GM18868 (cell line): ENCODE results near the gene CHIC2.
"Not testable (repeated sequence)": the region's sequence is repeated elsewhere in the genome, so short reads cannot be mapped to it uniquely, and the experiment has no call there.

Source experiments
- ATAC-seq: cut with Tn5 transposase; IDR thresholded peaks from one replicate; pipeline ENCODE4 v1.9.1; 2021; ENCODE audit warnings: mild to moderate bottlenecking, moderate library complexity; ENCODE audit not compliant: unreplicated experiment

Gene CHIC2

DNA sequence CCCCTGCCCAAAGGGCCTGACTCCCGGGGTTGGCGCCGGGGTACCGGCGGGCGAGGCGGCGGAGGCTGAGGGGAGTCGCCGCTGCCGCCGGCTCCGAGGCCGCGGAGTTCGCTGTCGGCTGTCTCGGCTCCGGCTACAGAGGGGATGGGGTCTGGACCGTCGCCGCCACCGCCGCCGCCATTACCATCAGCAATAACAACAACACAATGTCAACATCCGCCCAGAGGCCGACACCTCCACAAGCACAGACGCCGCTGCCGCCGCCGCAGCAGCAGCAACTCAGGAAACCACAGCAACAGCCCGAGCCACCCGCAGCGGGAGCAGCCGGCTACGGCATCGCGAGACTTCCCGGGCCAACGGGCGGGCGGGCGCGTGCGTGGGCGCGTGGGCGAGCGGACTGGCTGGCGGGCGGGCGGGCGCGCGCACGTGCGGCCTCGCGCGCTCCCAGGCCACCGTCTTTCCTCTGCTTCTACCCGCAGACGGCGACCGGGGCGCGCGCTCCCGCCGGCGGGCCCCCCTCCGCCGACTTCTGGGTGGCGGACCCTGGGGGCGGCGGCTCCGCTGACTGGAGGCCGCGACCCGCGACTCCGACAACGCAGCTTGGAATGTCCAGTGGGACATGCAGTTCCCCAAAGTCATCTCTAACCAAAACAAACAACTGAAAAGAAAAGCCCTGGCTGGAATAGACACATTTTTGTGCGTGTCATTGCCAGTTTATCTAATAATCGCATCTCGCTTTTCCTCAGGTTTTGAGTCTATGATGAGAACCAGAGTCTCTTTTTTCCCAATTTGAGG is at the start of gene CHIC2:
Gene CHIC2, minus strand, starts transcription at position 289 of the 795 bp plus-strand sequence. CDS start 305 bp downstream, outside the sequence.
- peak; percentile 96 for ATAC-seq

DNA sequence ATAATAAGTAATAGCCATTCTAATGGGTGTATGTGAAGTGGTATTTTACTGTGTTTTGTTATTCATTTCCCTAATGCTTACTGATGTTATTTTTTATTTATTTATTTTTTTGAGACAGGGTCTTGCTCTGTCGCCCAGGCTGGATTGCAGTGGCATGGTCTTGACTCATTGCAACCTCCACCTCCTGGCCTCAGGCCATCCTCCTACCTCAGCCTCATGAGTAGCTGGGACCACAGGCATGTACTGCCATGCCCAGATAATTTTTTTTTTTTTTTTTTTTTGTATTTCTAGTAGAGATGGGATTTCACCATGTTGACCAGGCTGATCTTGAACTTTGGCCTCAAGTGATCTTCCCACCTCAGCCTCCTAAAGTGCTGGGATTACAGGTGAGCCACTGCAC is 48.8 kb upstream of the CHIC2 start:
- ATAC-seq = not testable (repeated sequence)

DNA sequence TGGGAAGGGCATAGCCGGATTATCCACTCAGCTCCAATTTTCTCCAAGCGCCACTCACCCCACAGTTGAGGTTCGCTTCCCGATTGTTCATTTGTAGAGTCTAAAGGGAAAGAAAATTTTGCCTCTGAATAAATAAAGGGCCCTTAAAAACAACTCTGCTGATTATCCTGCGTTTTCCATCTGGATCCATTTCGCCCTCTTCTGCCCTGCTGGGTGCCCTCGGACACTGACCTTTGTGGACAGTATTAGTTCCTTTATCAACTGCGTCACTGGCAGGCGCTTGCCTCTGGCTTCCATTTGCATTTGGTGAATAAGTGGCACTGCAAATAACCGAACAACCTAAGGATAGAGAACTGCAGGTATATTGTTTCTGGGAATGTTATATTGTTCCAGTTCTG is 45.6 kb upstream of the CHIC2 start:
- no peak for ATAC-seq

DNA sequence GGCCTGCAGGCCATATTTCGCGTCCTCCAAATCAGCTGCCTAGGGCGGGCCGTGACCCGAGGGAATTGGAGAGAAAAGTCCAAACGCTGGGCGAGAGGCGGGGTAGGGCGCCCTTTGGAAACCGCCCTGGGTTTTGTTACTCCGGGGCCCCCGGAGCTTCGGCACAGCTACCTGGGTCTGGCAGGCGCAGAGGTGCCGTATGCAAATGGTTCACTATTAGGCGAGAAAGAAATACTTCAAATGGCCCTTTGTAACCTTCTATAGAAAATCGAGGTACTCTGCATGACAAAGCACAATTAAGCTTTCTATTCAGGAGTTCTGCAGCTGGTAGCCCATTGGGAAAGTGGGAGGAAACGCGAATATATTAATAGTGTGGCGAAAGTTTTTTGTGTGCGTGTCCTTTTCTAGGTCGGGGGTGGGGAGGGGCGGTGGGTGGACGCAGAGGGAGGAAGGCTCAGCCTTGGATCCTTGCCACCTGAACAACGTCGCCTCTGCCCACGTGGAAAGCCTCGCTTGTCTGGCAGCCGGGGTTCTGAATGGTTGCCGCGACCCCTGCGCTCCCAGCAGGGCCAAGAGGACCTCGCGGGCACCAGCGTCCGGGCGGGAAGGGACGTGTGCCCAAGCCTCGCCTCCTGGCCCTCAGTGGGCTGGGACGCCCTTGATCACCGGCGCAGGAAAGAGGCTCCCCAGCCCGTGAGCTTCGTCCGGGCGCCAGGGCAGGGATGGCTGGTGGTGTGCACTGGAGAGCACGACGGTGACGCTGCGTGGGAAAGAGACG is 45.0 kb upstream of the CHIC2 start:
- no peak for ATAC-seq

DNA sequence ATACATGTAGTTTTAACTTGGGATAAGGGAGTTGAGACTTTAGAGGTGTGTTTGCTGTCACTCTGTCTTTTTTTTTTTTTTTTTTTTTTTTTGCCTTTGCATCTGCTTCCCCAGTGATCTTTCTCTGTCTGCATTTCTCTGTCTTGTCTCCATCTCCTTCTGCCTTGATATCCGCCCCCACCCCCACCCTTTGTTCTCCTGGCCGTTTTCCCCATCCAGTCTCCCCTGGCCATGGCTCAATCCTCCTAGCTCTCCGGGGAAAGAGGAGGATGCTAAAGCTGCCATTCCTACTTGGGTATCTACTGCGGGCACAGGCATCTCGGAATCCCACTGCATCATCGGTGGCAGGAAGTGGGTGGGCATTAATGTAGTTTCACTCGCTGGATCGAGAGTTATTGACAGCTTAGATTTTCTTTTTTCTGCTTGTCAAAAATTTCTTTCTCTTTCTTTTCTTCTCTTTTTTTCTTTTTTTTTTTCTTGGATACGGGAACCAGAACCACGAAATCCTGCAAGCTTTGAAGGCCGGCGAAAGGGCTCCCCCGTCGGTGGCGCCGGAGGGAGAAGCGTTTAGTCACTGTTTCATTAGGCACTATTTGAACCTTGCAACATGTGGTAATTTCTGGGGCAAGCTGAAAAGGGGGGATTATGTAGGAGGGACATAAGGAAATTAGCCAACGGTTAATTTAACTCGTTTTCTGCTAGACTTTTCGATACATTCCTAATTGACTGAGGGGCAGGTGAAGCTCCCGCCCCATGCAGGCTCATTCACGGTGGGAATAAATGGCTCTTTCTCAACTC is 43.7 kb upstream of the CHIC2 start:
- ATAC-seq = no peak

DNA sequence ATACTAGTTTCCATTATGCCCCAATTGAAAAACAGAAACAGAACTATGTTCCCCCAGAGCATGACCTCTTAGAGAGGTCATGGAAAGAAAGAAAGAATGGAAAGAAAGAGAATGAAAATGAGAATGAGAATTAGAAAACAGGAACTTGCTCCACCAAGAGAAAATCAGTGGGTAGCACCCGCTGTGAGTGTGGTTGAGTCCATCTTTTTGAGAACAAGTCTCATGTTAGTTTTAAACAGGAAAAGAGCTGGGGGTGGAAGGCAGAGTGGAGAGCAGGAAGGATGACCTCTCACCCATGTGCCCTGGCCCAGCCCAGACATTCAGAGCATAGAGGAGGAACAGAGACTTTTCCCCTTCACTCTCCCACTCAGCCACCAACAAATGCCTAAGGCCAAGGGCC is 40.5 kb upstream of the CHIC2 start:
- no peak for ATAC-seq

DNA sequence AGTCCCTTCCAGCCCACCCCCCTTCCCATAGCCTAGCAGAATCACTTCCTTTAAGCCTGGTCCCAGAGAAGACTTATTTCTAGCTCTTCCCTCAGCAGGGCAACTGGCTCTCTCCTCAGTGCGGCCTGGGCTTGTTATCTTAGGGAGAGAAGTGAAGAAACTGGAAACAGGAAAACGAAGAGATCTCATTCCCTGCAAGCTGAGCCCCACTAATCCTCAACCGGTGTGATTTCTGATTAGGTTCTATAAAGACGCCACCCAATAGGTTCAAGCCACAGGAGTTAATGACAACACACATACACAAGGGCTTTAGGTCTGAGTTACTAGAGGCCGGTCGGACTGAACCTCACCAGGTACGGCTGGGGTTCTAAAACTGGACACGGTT is 38.8 kb upstream of the CHIC2 start:
- ATAC-seq = no peak

DNA sequence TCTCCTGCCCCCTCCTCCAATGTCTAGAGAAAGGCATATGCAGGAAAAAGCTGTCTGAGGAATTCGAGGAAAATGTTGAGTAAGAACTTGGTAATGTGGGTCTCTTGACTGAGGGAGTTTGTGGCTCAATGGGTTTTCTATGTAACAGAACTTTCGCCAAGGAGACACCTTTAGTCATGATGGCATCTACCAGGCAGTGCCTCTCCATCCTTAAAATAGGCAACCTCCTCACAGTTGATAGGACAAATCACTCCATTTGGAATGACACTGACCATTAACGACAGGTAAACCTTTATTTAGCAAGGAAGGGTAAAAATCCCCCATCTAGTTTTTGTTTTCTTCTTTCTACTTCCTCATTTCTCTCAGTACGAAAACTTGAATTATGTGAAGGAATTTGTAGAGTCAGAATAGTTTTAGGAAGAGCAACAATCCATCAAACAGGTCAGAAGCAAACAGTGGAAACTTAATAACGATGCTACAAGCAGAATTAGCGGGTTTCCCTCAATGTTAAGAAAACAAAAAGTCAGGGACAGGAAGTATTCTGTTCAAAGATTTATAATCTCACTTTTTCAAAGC is 38.2 kb upstream of the CHIC2 start:
- ATAC-seq = no peak

DNA sequence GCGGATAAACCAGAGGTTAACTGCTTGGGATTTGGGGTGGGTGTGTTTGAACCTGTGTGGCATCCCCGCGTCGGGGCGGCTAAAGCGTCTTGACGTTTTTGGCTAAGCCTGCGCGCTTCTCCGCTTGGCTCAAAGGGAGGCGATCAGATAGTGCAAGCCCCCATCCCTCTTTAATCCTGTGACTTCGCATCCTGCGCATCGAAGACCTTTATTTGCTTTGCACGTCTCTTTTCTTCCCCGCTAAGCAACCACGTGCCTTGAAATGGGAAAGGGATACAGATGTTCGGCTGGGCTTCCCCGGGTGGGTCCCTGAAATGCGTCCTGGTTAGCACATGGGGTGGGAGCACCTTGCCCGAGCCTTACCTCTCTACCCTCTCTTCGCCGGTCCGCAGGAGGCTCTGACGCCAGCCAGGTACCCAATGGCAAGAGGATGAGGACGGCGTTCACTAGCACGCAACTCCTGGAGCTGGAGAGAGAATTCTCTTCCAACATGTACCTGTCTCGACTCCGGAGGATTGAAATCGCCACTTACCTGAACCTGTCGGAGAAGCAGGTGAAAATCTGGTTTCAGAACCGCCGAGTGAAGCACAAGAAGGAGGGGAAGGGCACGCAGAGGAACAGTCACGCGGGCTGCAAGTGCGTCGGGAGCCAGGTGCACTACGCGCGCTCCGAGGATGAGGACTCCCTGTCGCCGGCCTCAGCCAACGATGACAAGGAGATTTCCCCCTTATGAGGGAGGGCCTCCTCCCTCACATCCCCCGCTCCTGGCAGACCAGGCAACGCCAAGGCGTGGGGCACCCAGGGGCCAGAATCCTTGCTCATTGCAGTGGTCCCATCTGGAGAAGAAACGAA is 37.0 kb upstream of the CHIC2 start:
- ATAC-seq = no peak

DNA sequence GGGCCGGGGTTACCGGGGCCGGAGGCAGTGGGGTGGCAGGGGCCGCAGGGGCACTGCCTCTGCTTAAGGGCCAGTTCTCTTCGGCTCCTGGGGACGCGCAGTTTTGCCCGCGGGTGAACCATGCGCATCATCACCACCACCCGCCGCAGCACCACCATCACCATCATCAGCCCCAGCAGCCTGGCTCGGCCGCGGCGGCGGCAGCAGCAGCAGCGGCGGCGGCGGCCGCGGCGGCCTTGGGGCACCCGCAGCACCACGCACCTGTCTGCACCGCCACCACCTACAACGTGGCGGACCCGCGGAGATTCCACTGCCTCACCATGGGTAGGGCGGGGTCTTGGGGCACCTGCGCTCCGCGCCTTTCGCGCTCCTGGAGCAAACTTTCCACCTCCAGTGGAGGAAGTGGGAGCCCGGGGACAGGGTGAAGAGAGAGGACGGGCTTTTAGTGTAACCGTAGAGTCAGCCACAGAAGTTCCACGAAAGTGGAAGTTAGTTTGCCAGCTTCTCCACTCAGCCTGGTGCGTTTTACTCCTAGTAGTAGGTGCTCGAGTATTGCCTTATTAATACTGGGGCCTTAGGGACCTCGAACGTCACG is 36.3 kb upstream of the CHIC2 start:
- ATAC-seq = no peak

DNA sequence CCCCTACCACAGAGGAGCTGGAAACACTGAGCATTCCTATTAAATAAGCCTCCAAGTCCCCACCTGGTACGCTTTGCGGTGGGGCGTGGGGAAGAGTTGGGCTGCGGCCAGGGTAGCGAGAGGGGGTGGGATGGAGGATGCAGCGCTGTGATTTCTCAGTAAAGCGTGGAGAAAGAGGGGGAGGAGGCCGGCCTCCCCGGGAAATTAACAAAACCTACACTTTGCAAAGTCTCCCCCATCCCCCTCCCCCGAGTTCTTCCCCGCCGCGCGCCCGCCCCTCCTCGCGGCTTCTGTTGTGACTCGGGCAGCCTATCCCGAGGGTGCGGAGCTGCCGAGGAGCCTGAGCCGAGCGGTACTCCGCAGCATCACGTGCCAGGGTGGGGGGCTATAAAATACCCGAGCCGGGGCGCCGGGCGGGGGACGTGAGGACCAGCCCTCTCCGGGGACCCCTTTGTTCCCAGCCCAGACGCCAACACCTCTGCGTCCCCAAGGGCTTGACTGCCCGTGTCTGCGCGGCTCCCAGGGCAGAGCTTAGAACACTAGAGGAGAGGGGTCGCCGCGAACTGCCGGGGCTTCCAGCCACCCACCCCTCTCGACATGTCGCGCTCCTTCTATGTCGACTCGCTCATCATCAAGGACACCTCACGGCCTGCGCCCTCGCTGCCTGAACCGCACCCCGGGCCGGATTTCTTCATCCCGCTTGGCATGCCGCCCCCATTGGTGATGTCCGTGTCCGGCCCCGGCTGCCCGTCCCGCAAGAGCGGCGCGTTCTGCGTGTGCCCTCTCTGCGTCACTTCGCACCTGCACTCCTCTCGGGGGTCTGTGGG is 35.6 kb upstream of the CHIC2 start, which contains the start of gene GSX2:
Gene GSX2, plus strand, starts transcription at position 416 of the 827 bp plus-strand sequence. Its CDS starts 182 bp downstream, at position 598.
- ATAC-seq = no peak

DNA sequence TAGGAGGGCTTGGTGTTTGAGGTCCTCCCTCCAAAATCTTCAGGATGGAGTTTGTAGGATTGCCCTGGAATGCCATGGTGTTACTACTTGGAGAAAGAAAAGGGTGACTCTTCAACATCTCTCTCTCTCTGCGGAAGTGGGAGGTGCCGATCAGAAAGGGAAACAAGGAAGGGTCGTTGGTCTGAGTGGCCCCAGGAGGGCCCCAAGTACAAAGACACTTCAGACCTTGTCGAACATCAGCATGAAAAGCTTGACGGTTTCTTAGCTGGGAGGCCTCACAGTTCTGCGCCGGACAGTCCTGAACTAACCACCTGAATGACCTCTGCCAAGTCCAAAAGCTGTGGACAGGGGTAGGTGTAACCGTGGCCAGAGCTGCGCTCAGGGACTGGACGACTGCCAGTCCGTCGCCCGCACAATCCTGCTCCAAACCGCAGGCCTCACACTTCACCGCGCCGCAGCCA is 34.9 kb upstream of the CHIC2 start:
- no peak for ATAC-seq

DNA sequence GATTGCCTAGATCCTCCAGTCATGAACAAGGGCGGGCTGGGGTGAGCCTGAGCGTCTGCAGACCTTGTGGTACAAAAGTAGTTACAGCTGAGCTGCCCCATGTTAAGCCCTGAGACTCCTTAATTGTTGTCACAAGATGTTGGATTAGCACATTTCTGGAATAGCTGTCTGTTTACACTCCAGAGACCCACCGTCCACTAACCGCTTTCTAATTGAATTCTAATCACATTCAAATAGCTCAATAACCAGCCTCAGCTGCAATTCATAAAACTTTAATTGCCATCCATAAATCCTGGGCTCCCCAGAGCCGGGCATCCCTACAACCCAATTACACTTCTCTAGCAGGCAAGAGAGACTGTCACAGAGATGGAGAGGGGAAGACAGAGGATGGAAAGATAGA is 34.0 kb upstream of the CHIC2 start:
- ATAC-seq = no peak

DNA sequence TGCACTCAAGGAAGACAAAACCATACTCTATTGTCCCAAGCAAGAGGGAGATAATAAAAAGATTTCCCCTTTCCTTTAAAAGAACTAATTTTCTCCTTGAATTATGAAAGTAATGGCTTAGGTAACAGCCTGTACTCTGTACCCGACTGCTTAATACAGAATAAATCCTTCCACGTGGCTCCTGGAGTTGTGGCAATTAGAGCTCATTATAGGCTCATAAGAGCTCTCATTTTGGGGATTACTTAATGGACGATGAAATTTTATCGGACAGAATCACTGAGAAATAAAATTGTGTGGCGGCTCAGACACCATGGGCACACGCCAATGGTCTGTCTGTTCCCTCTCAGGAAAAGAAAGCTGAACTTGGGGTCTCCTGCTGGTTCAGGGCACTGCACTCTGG is 32.7 kb upstream of the CHIC2 start:
- no peak for ATAC-seq

DNA sequence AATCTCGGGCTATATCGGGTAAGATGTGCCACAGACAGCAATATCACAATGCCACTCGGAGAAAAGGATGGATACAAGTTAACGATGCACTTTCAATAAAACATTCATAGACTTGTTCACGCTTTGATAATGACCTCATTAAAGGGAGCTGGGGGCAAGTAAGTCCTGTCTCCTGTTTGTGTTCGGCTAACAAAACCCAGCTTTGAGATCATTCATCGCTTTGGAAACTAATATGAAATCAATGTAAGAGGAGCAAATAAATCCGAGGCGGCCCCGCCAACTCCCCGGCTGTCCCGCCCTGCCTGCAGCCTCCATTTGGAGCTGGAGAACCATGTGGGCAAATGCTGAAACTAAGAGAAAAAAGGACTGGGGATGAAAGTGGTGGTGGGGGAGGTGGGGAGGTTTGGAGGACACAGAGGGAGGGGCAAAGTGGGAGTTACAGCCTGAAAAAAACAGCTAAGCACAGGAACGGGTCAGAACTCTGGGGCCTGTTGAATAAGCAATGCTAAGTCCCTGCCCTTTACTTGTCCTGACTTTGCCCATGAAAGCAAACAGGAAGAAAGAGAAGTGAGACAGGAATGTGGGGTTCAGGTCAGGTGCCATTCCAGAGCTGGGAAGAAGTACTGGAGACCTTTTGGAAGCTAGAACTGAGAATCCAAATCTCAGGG is 32.0 kb upstream of the CHIC2 start:
- no peak for ATAC-seq

DNA sequence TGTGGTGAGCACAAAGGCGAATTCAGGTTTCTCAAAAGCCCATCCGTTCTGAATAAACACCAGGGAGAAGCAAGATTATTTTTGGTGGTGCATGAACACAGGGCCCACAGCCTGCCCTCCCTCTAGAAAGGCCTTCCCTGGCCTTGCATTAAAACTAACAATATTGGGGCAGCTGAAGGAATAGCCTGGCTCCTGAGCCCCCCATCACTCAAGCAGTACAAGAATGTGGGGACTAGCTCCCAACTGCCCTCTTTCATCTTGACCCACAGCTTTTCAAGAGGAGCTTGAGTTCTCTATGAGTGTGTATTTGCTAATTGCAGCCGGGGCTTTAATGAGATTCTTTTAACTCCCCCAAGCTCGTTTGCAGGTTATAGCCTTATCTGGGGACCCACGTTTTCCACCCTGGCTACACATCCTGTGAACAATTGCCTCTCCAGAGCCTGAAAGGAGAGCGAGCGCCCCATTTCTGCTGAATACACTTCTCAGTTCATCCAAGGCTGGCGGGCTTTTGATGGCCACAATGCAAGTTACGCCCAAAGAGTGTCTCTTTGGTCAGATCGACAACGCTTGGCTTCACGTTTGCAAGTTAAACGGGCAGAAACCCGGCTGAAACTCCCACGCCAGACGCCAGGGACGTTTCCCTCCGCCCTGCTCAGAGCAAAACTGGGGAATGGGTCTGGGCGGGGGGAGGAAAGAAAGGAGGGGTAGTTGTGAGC is 30.9 kb upstream of the CHIC2 start:
- ATAC-seq = no peak

DNA sequence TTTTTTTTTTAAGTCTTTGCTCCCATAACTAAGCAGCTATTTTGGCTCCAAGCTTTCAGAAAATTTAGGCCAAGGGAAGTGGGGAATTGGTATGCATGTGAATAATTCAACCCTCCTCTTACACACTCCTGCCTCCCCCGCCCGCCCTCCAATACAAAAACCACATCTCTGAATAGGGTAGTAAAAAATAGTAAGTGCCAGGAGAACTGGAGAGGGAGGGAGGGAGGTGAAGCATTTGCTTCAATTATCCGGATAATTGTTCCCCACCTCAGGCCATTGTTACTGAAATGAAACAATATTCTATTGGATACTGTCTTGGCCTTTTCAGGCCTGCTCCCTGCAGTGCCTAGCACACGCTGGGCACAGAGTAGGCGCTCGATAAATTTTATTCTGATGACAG is 30.0 kb upstream of the CHIC2 start:
- ATAC-seq = no peak
